Measurements from ENCODE around the gene PELO. TPM values are rescaled to one million over a fixed set of nuclear protein-coding genes. Genes with fewer than 3 reads are reported as not detected.

PELO gene
- total and polyA plus RNA-seq, 2 donors (not counting 1 experiment from before 2014, with no cell fraction given) = 2.2 to 5.8 TPM

DNA sequence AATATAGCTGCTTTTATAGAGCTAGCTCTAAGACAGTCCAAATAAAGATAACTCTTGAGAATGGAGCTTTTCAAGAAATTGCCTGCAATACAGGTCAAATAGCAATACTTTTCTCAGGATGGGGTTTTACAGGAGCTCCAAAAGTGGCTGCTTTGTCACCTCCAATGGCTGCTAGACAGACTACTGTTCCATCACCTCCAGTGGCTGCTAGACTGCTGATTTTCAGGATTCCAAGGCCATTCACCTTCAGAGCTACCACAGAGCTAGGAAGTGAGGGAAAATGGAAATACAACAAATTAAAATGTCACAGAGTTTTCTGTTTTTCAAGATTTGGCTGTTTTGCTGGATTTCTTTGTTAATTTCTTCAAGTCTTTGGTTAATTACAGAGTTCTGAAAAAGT, 8.5 kb upstream of the PELO start:
- Histone ChIP-seq H3K9me3 (ENCODE audit: control extremely low read depth in 1 of 3, control insufficient read depth in 2 of 3, insufficient read depth in 1 of 3, low read length in 2 of 3) (no peaks in the 10 kb centered on the region), H3K4me3 (ENCODE audit: control extremely low read depth in 1 of 5, extremely low read depth in 1 of 5, insufficient read depth in 1 of 5, low read depth in 2 of 5, low read length in 4 of 5) (no peak overlapping the region), H4K20me1 (ENCODE audit: control insufficient read depth, insufficient read depth, low read length, poor library complexity, severe bottlenecking) (no peaks in the 10 kb centered on the region), H3K27me3 (replicated peaks in 1 of 4; ENCODE audit: control extremely low read depth in 1 of 4, control insufficient read depth in 3 of 4, insufficient read depth in 4 of 4, low read length in 3 of 4) (peaks cover 0 to 21% (median 7%) of the 10 kb centered on the region in 4 experiments), H3K9ac (ENCODE audit: low read length) (no peak overlapping the region), H3K36me3 (replicated peaks in 1 of 2; ENCODE audit: control extremely low read depth in 1 of 2, control insufficient read depth in 1 of 2, extremely low read depth in 1 of 2, insufficient read depth in 2 of 2, low read length in 1 of 2) (no peaks in the 10 kb centered on the region), H3K4me2 (replicated peaks; ENCODE audit: low read depth, low read length, poor library complexity, severe bottlenecking) (no peak overlapping the region), H3K79me2 (ENCODE audit: control insufficient read depth, insufficient read depth, low read length) (no peaks in the 10 kb centered on the region), H2AFZ (ENCODE audit: insufficient read depth, low read depth, low read length, poor library complexity, severe bottlenecking) (no peak overlapping the region), H3K27ac (ENCODE audit: low read length in 2 of 2) (no peak overlapping the region), H3K4me1 (ENCODE audit: control insufficient read depth in 2 of 2, insufficient read depth in 2 of 2, low read length in 2 of 2) (no peaks in the 10 kb centered on the region)
- POLR2A ChIA-PET = no interaction called here
- intact Hi-C loops (cut with micrococcal nuclease) = no loop called here
- DNase-seq = no peak
- H3K9me3 Mint-ChIP-seq (ENCODE audit: insufficient read depth) = no peaks in the 10 kb centered on the region
- H3K27ac Mint-ChIP-seq = no peak overlapping the region
- H3K4me3 Mint-ChIP-seq = no peak overlapping the region
- TF ChIP-seq EZH2 (IDR thresholded peaks at IDR 0.05; ENCODE audit: borderline replicate concordance, insufficient read depth, low read depth, low read length, poor library complexity, severe bottlenecking) = no peak
- TF ChIP-seq, protein P1, sequence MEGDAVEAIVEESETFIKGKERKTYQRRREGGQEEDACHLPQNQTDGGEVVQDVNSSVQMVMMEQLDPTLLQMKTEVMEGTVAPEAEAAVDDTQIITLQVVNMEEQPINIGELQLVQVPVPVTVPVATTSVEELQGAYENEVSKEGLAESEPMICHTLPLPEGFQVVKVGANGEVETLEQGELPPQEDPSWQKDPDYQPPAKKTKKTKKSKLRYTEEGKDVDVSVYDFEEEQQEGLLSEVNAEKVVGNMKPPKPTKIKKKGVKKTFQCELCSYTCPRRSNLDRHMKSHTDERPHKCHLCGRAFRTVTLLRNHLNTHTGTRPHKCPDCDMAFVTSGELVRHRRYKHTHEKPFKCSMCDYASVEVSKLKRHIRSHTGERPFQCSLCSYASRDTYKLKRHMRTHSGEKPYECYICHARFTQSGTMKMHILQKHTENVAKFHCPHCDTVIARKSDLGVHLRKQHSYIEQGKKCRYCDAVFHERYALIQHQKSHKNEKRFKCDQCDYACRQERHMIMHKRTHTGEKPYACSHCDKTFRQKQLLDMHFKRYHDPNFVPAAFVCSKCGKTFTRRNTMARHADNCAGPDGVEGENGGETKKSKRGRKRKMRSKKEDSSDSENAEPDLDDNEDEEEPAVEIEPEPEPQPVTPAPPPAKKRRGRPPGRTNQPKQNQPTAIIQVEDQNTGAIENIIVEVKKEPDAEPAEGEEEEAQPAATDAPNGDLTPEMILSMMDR (IDR thresholded peaks at IDR 0.05) = no peak
- no peak for ATAC-seq (ENCODE audit: low read depth)
- peaks cover 36% of the 10 kb centered on the region for H3K27me3 Mint-ChIP-seq
- peaks cover 4% of the 10 kb centered on the region for H3K4me1 Mint-ChIP-seq
- CTCF ChIA-PET = interaction anchor here (1.0 to 1.2 kb wide), 2 partner anchors 8 to 11 kb away, joined by 3 read pairs; partner anchors contain the start of genes ITGA1 and PELO

DNA sequence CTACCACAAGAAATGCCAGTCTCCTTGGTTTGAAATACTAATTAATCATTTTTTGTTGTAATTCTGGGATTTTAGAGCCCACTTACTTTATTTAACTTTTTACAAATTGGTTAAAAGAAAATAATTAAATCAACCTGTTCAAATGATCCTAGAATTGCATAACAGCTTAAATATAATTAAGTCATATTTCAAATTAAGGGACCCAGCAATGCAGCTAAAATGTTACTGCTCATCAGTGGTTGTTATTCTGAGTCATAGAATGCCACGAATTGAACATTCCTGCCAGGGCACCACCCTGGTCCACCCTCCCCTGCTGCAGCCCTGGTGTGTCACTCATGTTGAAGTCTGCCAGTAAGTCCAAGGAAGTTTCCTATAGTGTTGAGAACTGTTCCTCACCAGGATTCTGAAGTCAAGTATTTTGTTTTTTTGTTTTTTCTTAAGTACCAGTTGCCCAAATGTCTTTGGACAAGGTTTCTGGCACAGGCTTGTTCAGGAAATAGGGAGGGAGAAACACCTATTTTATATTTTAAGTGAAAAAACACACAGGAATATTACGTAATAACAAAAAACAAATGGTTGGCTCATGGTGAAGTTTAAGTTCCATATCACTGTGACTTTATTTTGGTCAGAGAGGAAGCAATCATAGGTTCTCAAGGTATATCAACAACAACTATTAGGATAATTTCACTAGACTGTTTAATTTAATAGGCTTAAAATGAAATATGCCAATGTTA, 4.3 kb upstream of the PELO start:
- H3K9me3 Mint-ChIP-seq (ENCODE audit: insufficient read depth) = no peaks in the 10 kb centered on the region
- H3K27me3 Mint-ChIP-seq = peaks cover 52% of the 10 kb centered on the region
- DNase-seq (no peak), ATAC-seq (ENCODE audit: low read depth) (no peak)
- Histone ChIP-seq H2AFZ (ENCODE audit: insufficient read depth, low read depth, low read length, poor library complexity, severe bottlenecking) (no peak overlapping the region), H3K9ac (ENCODE audit: low read length) (no peak overlapping the region), H3K27ac (ENCODE audit: low read length in 2 of 2) (no peak overlapping the region), H3K4me3 (ENCODE audit: control extremely low read depth in 1 of 5, extremely low read depth in 1 of 5, insufficient read depth in 1 of 5, low read depth in 2 of 5, low read length in 4 of 5) (no peak overlapping the region), H4K20me1 (ENCODE audit: control insufficient read depth, insufficient read depth, low read length, poor library complexity, severe bottlenecking) (no peaks in the 10 kb centered on the region), H3K27me3 (replicated peaks in 1 of 4; ENCODE audit: control extremely low read depth in 1 of 4, control insufficient read depth in 3 of 4, insufficient read depth in 4 of 4, low read length in 3 of 4) (peaks cover 0 to 46% (median 32%) of the 10 kb centered on the region in 4 experiments), H3K9me3 (ENCODE audit: control extremely low read depth in 1 of 3, control insufficient read depth in 2 of 3, insufficient read depth in 1 of 3, low read length in 2 of 3) (no peaks in the 10 kb centered on the region), H3K4me1 (ENCODE audit: control insufficient read depth in 2 of 2, insufficient read depth in 2 of 2, low read length in 2 of 2) (peaks cover 13 to 16% of the 10 kb centered on the region in 2 donors), H3K36me3 (replicated peaks in 1 of 2; ENCODE audit: control extremely low read depth in 1 of 2, control insufficient read depth in 1 of 2, extremely low read depth in 1 of 2, insufficient read depth in 2 of 2, low read length in 1 of 2) (no peaks in the 10 kb centered on the region), H3K79me2 (ENCODE audit: control insufficient read depth, insufficient read depth, low read length) (no peaks in the 10 kb centered on the region), H3K4me2 (replicated peaks; ENCODE audit: low read depth, low read length, poor library complexity, severe bottlenecking) (no peak overlapping the region)
- peaks cover 18% of the 10 kb centered on the region for H3K4me1 Mint-ChIP-seq
- intact Hi-C loops (cut with micrococcal nuclease) = no loop called here
- ChIA-PET POLR2A (no interaction called here), CTCF (interaction anchor here (2.3 kb wide), 1 partner anchor 132 kb away, joined by 6 read pairs; no protein-coding TSS in a partner anchor)
- WGBS (ENCODE audit: insufficient coverage) = 100% methylated on average over 1 of the region's 2 CpGs
- no peak overlapping the region for H3K27ac Mint-ChIP-seq
- H3K4me3 Mint-ChIP-seq = no peak overlapping the region
- no peak for TF ChIP-seq EZH2 (IDR thresholded peaks at IDR 0.05; ENCODE audit: borderline replicate concordance, insufficient read depth, low read depth, low read length, poor library complexity, severe bottlenecking)
- TF ChIP-seq, protein P1 (IDR thresholded peaks at IDR 0.05) = no peak
